PC-3 (cell line): ENCODE measurements around the gene PCSK2. TPM values are rescaled to one million over a fixed set of nuclear protein-coding genes. Genes with fewer than 3 reads are reported as not detected.

Source experiments
- ATAC-seq: fragments of 200-7000 bp; cut with Tn5 transposase; 2 replicates; pipeline ENCODE4 v1.9.1; 2020; ENCODE audit warnings: mild to moderate bottlenecking, moderate library complexity
- BruUV-seq: library from RNA; stranded (reverse); fragments of 400-500 nt; replicated peaks from 2 replicates; lab custom pipeline; 2021; lab: Mats Ljungman, UMichigan
- CTCF ChIA-PET: fragments of 300-600 bp; sonication (Branson Sonifier 250); formaldehyde crosslinking; loops from one replicate; lab custom pipeline; 2022; ENCODE audit warnings: antibody characterized with exemption; lab: Charles Lee
- POLR2A ChIA-PET: fragments of 300-600 bp; sonication (Branson Sonifier 250); formaldehyde crosslinking; loops from one replicate; lab custom pipeline; 2022; ENCODE audit warnings: antibody characterized with exemption; ENCODE audit not compliant: unreplicated experiment; lab: Charles Lee
- DNase-seq: peaks from one replicate; pipeline ENCODE4 v3.0.0-alpha.2; 2015
- H2AFZ ChIP-seq: fragments of 300-600 bp; sonication (generic); 2 replicates; pipeline ENCODE4 v1.6.0; 2016; ENCODE audit warnings: antibody characterized with exemption, low read length
- H3F3A ChIP-seq: fragments of 300-600 bp; sonication (generic); one replicate; pipeline ENCODE4 v1.6.0; 2017; ENCODE audit warnings: antibody characterized with exemption, low read length, control low read depth, mild to moderate bottlenecking; ENCODE audit not compliant: unreplicated experiment
- H3K27ac ChIP-seq: fragments of 300-600 bp; sonication (generic); 2 replicates; pipeline ENCODE4 v1.5.1; 2016; ENCODE audit warnings: mild to moderate bottlenecking, low read length
- H3K27me3 ChIP-seq: fragments of 300-600 bp; sonication (generic); 2 replicates; pipeline ENCODE4 v1.6.1; 2016; ENCODE audit warnings: low read length, mixed read lengths
- H3K36me3 ChIP-seq: fragments of 300-600 bp; sonication (generic); 2 replicates; pipeline ENCODE4 v1.6.1; 2016; ENCODE audit warnings: low read depth, mixed run types, low read length, mixed read lengths
- H3K4me1 ChIP-seq: fragments of 300-600 bp; sonication (generic); 2 replicates; pipeline ENCODE4 v1.5.1; 2016; ENCODE audit warnings: low read length; ENCODE audit not compliant: insufficient read depth
- H3K4me2 ChIP-seq: fragments of 300-600 bp; sonication (generic); 2 replicates; pipeline ENCODE4 v1.6.0; 2016; ENCODE audit warnings: low read length
- H3K4me3 ChIP-seq: fragments of 300-600 bp; sonication (generic); 2 replicates; pipeline ENCODE4 v1.5.1; 2016; ENCODE audit warnings: mild to moderate bottlenecking, low read length, mixed read lengths
- H3K79me2 ChIP-seq: fragments of 300-600 bp; sonication (generic); 2 replicates; pipeline ENCODE4 v1.6.1; 2017; ENCODE audit warnings: low read length, mixed read lengths
- H3K9ac ChIP-seq: fragments of 300-600 bp; sonication (generic); 2 replicates; pipeline ENCODE4 v1.6.0; 2016; ENCODE audit warnings: mild to moderate bottlenecking, low read length
- H3K9me2 ChIP-seq: fragments of 300-600 bp; sonication (generic); replicated peaks from 2 replicates; pipeline ENCODE4 v1.6.1; 2016; ENCODE audit warnings: mixed run types, low read length, mixed read lengths
- H3K9me3 ChIP-seq: fragments of 300-600 bp; sonication (generic); 2 replicates; pipeline ENCODE4 v1.6.1; 2016; ENCODE audit warnings: low read length, mixed read lengths
- H4K20me1 ChIP-seq: fragments of 300-600 bp; sonication (generic); 2 replicates; pipeline ENCODE4 v1.6.1; 2016; ENCODE audit warnings: low read length, mixed read lengths
- EZH2 ChIP-seq: fragments of 300-600 bp; sonication (generic); IDR thresholded peaks from one replicate; pipeline ENCODE4 v1.6.1; 2017; ENCODE audit warnings: antibody characterized with exemption, mild to moderate bottlenecking, low read length; ENCODE audit not compliant: unreplicated experiment
- EZH2phosphoT487 ChIP-seq: fragments of 300-600 bp; sonication (generic); IDR thresholded peaks from 2 replicates; pipeline ENCODE4 v1.6.1; 2018; ENCODE audit warnings: mild to moderate bottlenecking, antibody characterized with exemption, low read length, borderline replicate concordance
- intact Hi-C: fragments of 100-400 bp; cut with micrococcal nuclease; formaldehyde crosslinking; loops from 2 replicates; pipeline ENCODE4 v1.9.0; 2023
- total RNA-seq: library from RNA; depleted of rRNA; stranded (reverse); fragments of >200 nt; gene quantifications from 2 replicates; pipeline ENCODE4 v1.2.3, GENCODE V29; 2014
- TF ChIP-seq, protein P1 (sequence below): fragments of 300-600 bp; sonication (generic); conservative IDR thresholded peaks from 2 replicates; pipeline ENCODE4 v1.5.1; 2017; ENCODE audit warnings: antibody characterized with exemption, low read depth, mild to moderate bottlenecking, low read length

PCSK2 gene
- total RNA-seq, 1 experiment from 2014 or later = not detected

DNA sequence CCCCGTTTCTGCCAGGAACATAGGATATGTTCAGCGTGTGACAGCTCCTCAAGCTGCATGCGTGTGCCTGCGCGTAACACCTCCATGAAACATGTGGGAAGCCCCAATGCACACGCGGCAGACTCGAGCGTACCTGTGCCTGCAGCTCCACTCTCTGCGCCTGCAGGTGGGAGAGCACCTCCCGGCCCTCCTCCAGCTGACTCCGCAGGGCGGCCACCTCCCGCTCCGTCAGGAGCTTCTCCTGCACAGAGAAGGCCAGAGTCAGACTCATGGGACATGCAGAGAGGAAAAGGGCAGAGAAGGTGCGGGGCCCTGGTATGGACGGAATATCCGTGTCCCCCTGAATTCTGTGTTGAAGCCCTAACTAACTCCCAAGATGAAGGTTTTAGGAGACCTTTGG, 281.9 kb downstream of the PCSK2 start:
- ATAC-seq (no peak), DNase-seq (no peak)
- H3K4me2 ChIP-seq = no peak overlapping the region
- no peaks in the 10 kb centered on the region for H4K20me1 ChIP-seq
- no TSS peak for BruUV-seq
- CTCF ChIA-PET = no interaction called here
- intact Hi-C loops = no loop called here
- no peaks in the 10 kb centered on the region for H3K79me2 ChIP-seq
- H3F3A ChIP-seq = no peaks in the 10 kb centered on the region
- peaks cover 9% of the 10 kb centered on the region; the same call in 1 of the 2 replicates for H3K4me1 ChIP-seq
- H3K27me3 ChIP-seq = no peaks in the 10 kb centered on the region
- no peaks in the 10 kb centered on the region for H3K36me3 ChIP-seq
- POLR2A ChIA-PET = no interaction called here
- no peaks in the 10 kb centered on the region for H3K9me2 ChIP-seq
- H3K9ac ChIP-seq = no peak overlapping the region
- no peak overlapping the region for H3K4me3 ChIP-seq
- no peaks in the 10 kb centered on the region for H3K9me3 ChIP-seq
- H3K27ac ChIP-seq = no peak overlapping the region
- H2AFZ ChIP-seq = no peak overlapping the region
- no peak for TF ChIP-seq EZH2
- TF ChIP-seq, protein P1, sequence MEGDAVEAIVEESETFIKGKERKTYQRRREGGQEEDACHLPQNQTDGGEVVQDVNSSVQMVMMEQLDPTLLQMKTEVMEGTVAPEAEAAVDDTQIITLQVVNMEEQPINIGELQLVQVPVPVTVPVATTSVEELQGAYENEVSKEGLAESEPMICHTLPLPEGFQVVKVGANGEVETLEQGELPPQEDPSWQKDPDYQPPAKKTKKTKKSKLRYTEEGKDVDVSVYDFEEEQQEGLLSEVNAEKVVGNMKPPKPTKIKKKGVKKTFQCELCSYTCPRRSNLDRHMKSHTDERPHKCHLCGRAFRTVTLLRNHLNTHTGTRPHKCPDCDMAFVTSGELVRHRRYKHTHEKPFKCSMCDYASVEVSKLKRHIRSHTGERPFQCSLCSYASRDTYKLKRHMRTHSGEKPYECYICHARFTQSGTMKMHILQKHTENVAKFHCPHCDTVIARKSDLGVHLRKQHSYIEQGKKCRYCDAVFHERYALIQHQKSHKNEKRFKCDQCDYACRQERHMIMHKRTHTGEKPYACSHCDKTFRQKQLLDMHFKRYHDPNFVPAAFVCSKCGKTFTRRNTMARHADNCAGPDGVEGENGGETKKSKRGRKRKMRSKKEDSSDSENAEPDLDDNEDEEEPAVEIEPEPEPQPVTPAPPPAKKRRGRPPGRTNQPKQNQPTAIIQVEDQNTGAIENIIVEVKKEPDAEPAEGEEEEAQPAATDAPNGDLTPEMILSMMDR = no peak
- no peak for TF ChIP-seq EZH2phosphoT487

DNA sequence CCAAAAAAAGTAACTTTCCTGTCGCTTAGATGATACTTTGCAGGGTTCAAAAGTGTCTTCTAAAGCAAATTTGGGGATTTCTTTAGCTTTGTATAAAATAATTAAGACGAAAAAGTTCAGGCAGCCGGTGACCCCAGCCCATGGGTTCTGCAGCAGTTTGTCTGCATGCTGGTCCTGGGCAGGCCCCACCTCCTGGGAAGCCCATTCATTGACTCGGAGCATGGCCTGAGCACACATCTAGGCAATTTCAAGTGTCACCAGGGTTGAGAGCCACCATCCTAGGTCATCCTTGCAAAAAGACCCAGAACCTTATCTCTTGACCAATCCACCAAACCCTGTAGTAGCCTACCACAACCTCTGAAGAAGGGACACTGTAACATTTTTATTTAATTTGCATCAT, 283.7 kb downstream of the PCSK2 start:
- H3K9me3 ChIP-seq = no peaks in the 10 kb centered on the region
- no peaks in the 10 kb centered on the region for H4K20me1 ChIP-seq
- no peaks in the 10 kb centered on the region for H3K36me3 ChIP-seq
- peaks cover 7% of the 10 kb centered on the region; the same call in 1 of the 2 replicates for H3K4me1 ChIP-seq
- H3K79me2 ChIP-seq = no peaks in the 10 kb centered on the region
- no peak overlapping the region for H3K4me2 ChIP-seq
- no peaks in the 10 kb centered on the region for H3F3A ChIP-seq
- ATAC-seq (no peak), DNase-seq (no peak)
- H3K4me3 ChIP-seq = no peak overlapping the region
- no peaks in the 10 kb centered on the region for H3K9me2 ChIP-seq
- H2AFZ ChIP-seq = no peak overlapping the region
- no peaks in the 10 kb centered on the region for H3K27me3 ChIP-seq
- TF ChIP-seq, protein P1 = no peak
- TF ChIP-seq EZH2 (no peak), EZH2phosphoT487 (no peak)
- H3K9ac ChIP-seq = no peak overlapping the region
- CTCF ChIA-PET = no interaction called here
- intact Hi-C loops = no loop called here
- POLR2A ChIA-PET = no interaction called here
- H3K27ac ChIP-seq = no peak overlapping the region
- no TSS peak for BruUV-seq

DNA sequence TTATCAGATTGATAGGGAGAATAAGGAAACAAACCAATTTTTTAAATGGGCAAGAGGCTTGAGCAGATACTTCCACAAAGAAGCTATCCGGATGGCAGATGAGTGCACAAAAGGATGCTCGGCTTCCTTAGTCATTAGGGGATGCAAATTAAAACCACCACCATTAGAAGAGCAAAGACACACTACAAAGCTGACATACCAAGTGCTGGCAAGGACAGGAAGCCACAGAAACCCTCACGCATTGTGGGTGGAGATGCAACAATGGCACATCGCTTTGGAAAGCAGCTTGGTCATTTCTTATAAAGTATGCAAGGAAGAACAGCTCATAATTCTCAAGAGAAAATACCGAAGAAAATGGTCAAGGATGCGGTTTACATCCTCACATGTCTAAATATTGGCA, 284.6 kb downstream of the PCSK2 start:
- H3K4me3 ChIP-seq = no peak overlapping the region
- ATAC-seq = no peak
- H3K9me3 ChIP-seq = no peaks in the 10 kb centered on the region
- H3K27me3 ChIP-seq = no peaks in the 10 kb centered on the region
- no peak for TF ChIP-seq EZH2phosphoT487
- no peak for TF ChIP-seq EZH2
- TF ChIP-seq, protein P1 = no peak
- no peaks in the 10 kb centered on the region for H3K79me2 ChIP-seq
- ChIA-PET CTCF (no interaction called here), POLR2A (interaction anchor here (0.6 kb wide), 1 partner anchor 12 kb away, joined by 4 read pairs; no protein-coding TSS in a partner anchor)
- no peaks in the 10 kb centered on the region for H3F3A ChIP-seq
- H3K9me2 ChIP-seq = no peaks in the 10 kb centered on the region
- no peaks in the 10 kb centered on the region for H3K36me3 ChIP-seq
- DNase-seq = no peak
- H3K4me1 ChIP-seq = no peaks in the 10 kb centered on the region
- no TSS peak for BruUV-seq
- no peak overlapping the region for H3K9ac ChIP-seq
- no peak overlapping the region for H3K27ac ChIP-seq
- H3K4me2 ChIP-seq = no peak overlapping the region
- H4K20me1 ChIP-seq = no peaks in the 10 kb centered on the region
- no peak overlapping the region for H2AFZ ChIP-seq
- intact Hi-C loops = no loop called here
